ENCODE measurements around the gene PFKFB4.

PFKFB4 gene

GRCh38 chr3:48555949-48556795 lies 431 bp downstream of the PFKFB4 start:
- no peak for TF ChIP-seq CTCF (conservative IDR thresholded peaks at IDR 0.05)
- peak overlapping the region; percentile 90 for H3K27ac ChIP-seq

GRCh38 chr3:48555231-48555948 lies 1.2 kb downstream of the PFKFB4 start:
- H3K27ac ChIP-seq = peak overlapping the region; percentile 90

GRCh38 chr3:48553886-48554845 lies 2.4 kb downstream of the PFKFB4 start:
- no peak for TF ChIP-seq CTCF (conservative IDR thresholded peaks at IDR 0.05)
- H3K27ac ChIP-seq = peak overlapping the region; percentile 74; the same call in 1 of the 2 replicates

More at GRCh38 chr3:48555231-48555948, 1.2 kb downstream of the PFKFB4 start:
- no peak for TF ChIP-seq CTCF (conservative IDR thresholded peaks at IDR 0.05)

- H3K27ac ChIP-seq = peak overlapping the region; percentile 74
- no peak for TF ChIP-seq CTCF (conservative IDR thresholded peaks at IDR 0.05)
Measured at GRCh38 chr3:48553361-48553760, 3.2 kb downstream of the PFKFB4 start.

- TF ChIP-seq CTCF (conservative IDR thresholded peaks at IDR 0.05) = no peak
- H3K27ac ChIP-seq = peak overlapping the region; percentile 74
Measured at GRCh38 chr3:48552111-48552951, 4.3 kb downstream of the PFKFB4 start.

GRCh38 chr3:48551651-48552050 lies 5.0 kb downstream of the PFKFB4 start:
- H3K27ac ChIP-seq = peak overlapping the region; percentile 74
